GM12878 (cell line): Measurements from ENCODE around the gene PPARA. TPM values are rescaled to one million over a fixed set of nuclear protein-coding genes. Genes with fewer than 3 reads are reported as not detected.

ENCODE experiments used
- CHD1 ChIP-seq: IDR thresholded peaks from 2 replicates; pipeline ENCODE4 v1.6.1; 2012; ENCODE audit warnings: low read depth, low read length, improper control_type of control experiment
- CREB1 ChIP-seq: IDR thresholded peaks from 2 replicates; pipeline ENCODE4 v1.6.1; 2012; ENCODE audit warnings: low read depth, mild to moderate bottlenecking, inconsistent platforms
- EP300 ChIP-seq, 2 experiments: fragments of 150-350 bp in 1 of 2; IDR thresholded peaks; 2 replicates each; pipeline ENCODE4 v1.6.1; 2011 to 2012; ENCODE audit warnings: low read depth in 2 of 2, low read length in 2 of 2, borderline replicate concordance in 1 of 2, improper control_type of control experiment in 1 of 2, inconsistent platforms in 1 of 2; ENCODE audit not compliant: control insufficient read depth in 1 of 2
- FOXK2 ChIP-seq: fragments of 450-650 bp; IDR thresholded peaks from 2 replicates; pipeline ENCODE4 v1.6.1; 2017; ENCODE audit warnings: mild to moderate bottlenecking, moderate library complexity
- GABPA ChIP-seq: IDR thresholded peaks from 2 replicates; pipeline ENCODE4 v1.6.1; 2014; ENCODE audit warnings: antibody characterized with exemption, low read depth, mild to moderate bottlenecking, inconsistent platforms
- IRF4 ChIP-seq: IDR thresholded peaks from 2 replicates; pipeline ENCODE4 v1.6.1; 2011; ENCODE audit warnings: low read depth, low read length
- KAT2A ChIP-seq: conservative IDR thresholded peaks from 2 replicates; pipeline ENCODE4 v1.6.1; 2011; ENCODE audit warnings: low read depth, low read length; ENCODE audit not compliant: control insufficient read depth
- MEF2A ChIP-seq: IDR thresholded peaks from 2 replicates; pipeline ENCODE4 v1.6.1; 2011; ENCODE audit warnings: low read depth, mild to moderate bottlenecking, low read length, moderate library complexity; ENCODE audit not compliant: insufficient read depth
- MYC ChIP-seq: IDR thresholded peaks from 2 replicates; pipeline ENCODE4 v1.6.1; 2011; ENCODE audit warnings: mild to moderate bottlenecking, low read length, moderate library complexity, inconsistent platforms; ENCODE audit not compliant: insufficient read depth, insufficient replicate concordance, insufficient read length, severe bottlenecking
- NFYB ChIP-seq: IDR thresholded peaks from 2 replicates; pipeline ENCODE4 v1.6.1; 2011; ENCODE audit warnings: low read depth, mild to moderate bottlenecking, low read length, improper control_type of control experiment, moderate library complexity; ENCODE audit not compliant: insufficient read depth
- NKRF ChIP-seq: fragments of 450-650 bp; conservative IDR thresholded peaks from 2 replicates; pipeline ENCODE4 v1.6.1; 2017; ENCODE audit warnings: mild to moderate bottlenecking, moderate library complexity
- NR2C1 ChIP-seq: fragments of 450-650 bp; IDR thresholded peaks from 2 replicates; pipeline ENCODE4 v1.6.1; 2017; ENCODE audit warnings: antibody characterized with exemption, mild to moderate bottlenecking, moderate library complexity
- RCOR1 ChIP-seq: conservative IDR thresholded peaks from 2 replicates; pipeline ENCODE4 v1.6.1; 2012; ENCODE audit warnings: low read depth, low read length, improper control_type of control experiment
- SIN3A ChIP-seq: IDR thresholded peaks from 2 replicates; pipeline ENCODE4 v1.6.1; 2012; ENCODE audit warnings: low read depth, low read length, improper control_type of control experiment
- SMAD5 ChIP-seq: IDR thresholded peaks from 2 replicates; pipeline ENCODE4 v1.6.1; 2016; ENCODE audit warnings: antibody characterized with exemption, low read depth
- TAF1 ChIP-seq: IDR thresholded peaks from 2 replicates; pipeline ENCODE4 v1.6.1; 2011; ENCODE audit warnings: mild to moderate bottlenecking, low read depth, low read length, borderline replicate concordance
- ZBTB11 ChIP-seq: fragments of 450-650 bp; formaldehyde crosslinking; IDR thresholded peaks from 2 replicates; pipeline ENCODE4 v1.5.0; 2022; ENCODE audit warnings: mild to moderate bottlenecking, missing genetic modification characterization
- ZNF622 ChIP-seq: fragments of 450-650 bp; IDR thresholded peaks from 2 replicates; pipeline ENCODE4 v1.6.1; 2017; ENCODE audit warnings: mild to moderate bottlenecking, inconsistent platforms
- ZNF687 ChIP-seq: fragments of 450-650 bp; IDR thresholded peaks from 2 replicates; pipeline ENCODE4 v1.6.1; 2017; ENCODE audit warnings: mild to moderate bottlenecking, moderate library complexity
- polyA plus RNA-seq, 11 experiments: library from polyadenylated mRNA; depleted of rRNA in 4 of 11; unstranded in 6 of 11; stranded (reverse) in 5 of 11; fragments of >200 nt; fragmentation: Nextera tagmentation in 4 of 11; fragmentation: Illumina TruSeq in 1 of 11; extraction: Ambion mirVana in 4 of 11; extraction: Trizol in 1 of 11; gene quantifications; 1 replicate in 1 of 11; 2 replicates in 10 of 11; pipeline versions ENCODE4 v1.2.1 to v1.2.3, GENCODE V29; 2011 to 2016; ENCODE audit warnings: inconsistent platforms in 2 of 11, missing spikeins in 2 of 11, low read depth in 1 of 11
- total RNA-seq, 4 experiments: library from RNA; depleted of rRNA in 3 of 4; stranded (reverse); fragments of >200 nt in 3 of 4; fragmentation: Illumina TruSeq in 1 of 4; extraction: Trizol in 1 of 4; gene quantifications; 2 replicates each; pipeline versions ENCODE4 v1.2.1 to v1.2.3, GENCODE V29; 2013 to 2021

PPARA gene
- total and polyA plus RNA-seq, 10 of the 15 experiments (the other 5 are each of a cell fraction or from before 2014, with no cell fraction given) = 0.72 to 10.4 (median 4.6) TPM

- peak; percentile 71 for TF ChIP-seq NKRF
- TF ChIP-seq ZBTB11 (CRISPR knock-in tag) = 0 out of 2 replicates have a peak, but pooled peaks have one; percentile 39
- no peak for TF ChIP-seq KAT2A
- TF ChIP-seq RCOR1 = no peak
- peak; percentile 86 for TF ChIP-seq SIN3A
- TF ChIP-seq NFYB = peak; percentile 69; the same call in 1 of the 2 replicates
- TF ChIP-seq GABPA = peak; percentile 77
- TF ChIP-seq ZNF622 = no peak
- TF ChIP-seq FOXK2 = no peak
- TF ChIP-seq MYC = peak; percentile 21
- no peak; the same call in 1 of the 2 replicates for TF ChIP-seq CREB1
- peak; percentile 84 for TF ChIP-seq ZNF687
- TF ChIP-seq EP300 (IDR thresholded peaks at IDR 0.05; ENCODE audit: borderline replicate concordance in 1 of 2, control insufficient read depth in 1 of 2, low read depth in 2 of 2, low read length in 2 of 2) = no peak
- no peak for TF ChIP-seq MEF2A
- no peak for TF ChIP-seq IRF4
- peak; percentile 85 for TF ChIP-seq SMAD5
- peak; percentile 64; the same call in 1 of the 2 replicates for TF ChIP-seq TAF1
- 0 out of 2 replicates have a peak, but pooled peaks have one; percentile 33 for TF ChIP-seq CHD1
- no peak for TF ChIP-seq NR2C1
Observed at GRCh38 chr22:46250035-46250782, 99.9 kb downstream of the PPARA start, which contains the start of gene CDPF1 (continued).
